GM12891 (cell line): Measurements from ENCODE around the gene CD320.

Experiments used
- PAX5 ChIP-seq: IDR thresholded peaks from 2 replicates; pipeline ENCODE4 v1.6.1; 2011; ENCODE audit warnings: low read length, moderate library complexity, mild to moderate bottlenecking; ENCODE audit not compliant: insufficient read depth, severe bottlenecking
- POLR2A ChIP-seq: IDR thresholded peaks from 2 replicates; pipeline ENCODE4 v1.6.1; 2011; ENCODE audit warnings: low read depth, low read length, control low read depth
- POLR2AphosphoS5 ChIP-seq: IDR thresholded peaks from 2 replicates; pipeline ENCODE4 v1.6.1; 2011; ENCODE audit warnings: low read depth, low read length, control low read depth
- POU2F2 ChIP-seq: IDR thresholded peaks from 2 replicates; pipeline ENCODE4 v1.6.1; 2011; ENCODE audit warnings: low read depth, mild to moderate bottlenecking, control low read depth, low read length, moderate library complexity
- SPI1 ChIP-seq: IDR thresholded peaks from 2 replicates; pipeline ENCODE4 v1.6.1; 2011; ENCODE audit warnings: low read depth, low read length, control low read depth
- TAF1 ChIP-seq: IDR thresholded peaks from 2 replicates; pipeline ENCODE4 v1.6.1; 2011; ENCODE audit warnings: low read depth, low read length, control low read depth

DNA sequence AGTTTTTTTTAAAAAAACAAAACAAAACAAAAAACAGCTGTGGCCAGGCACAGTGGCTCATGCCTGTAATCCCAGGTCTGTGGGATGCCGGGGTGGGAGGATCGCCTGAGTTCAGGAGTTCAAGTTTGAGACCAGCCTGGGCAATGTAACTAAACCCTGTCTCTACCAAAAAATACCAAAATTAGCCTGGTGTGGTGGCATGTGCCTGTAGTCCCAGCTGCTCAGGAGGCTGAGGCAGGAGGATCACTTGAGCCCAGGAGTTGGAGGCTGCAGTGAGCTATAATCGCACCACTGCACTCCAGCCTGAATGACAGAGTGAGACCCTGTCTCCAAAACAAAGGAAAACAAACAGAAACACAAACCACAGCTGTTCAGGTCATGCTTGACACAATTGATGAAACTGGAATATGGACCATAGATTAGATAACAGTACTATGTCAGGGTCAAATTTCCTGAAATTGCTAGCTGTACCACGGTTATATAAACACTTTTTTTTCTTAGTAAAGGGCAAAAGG, 48.9 kb upstream of the CD320 start:
- TF ChIP-seq POLR2A, result no peak
- no peak for TF ChIP-seq POLR2AphosphoS5
- TF ChIP-seq SPI1, result no peak
- no peak for TF ChIP-seq PAX5
- TF ChIP-seq TAF1, result no peak
- no peak for TF ChIP-seq POU2F2
